Activated CD4-positive, alpha-beta T cell treated with anti-CD3 and anti-CD28 coated beads, Interleukin-10, Interleukin-2, amounts not matched to agents 100 ng/mL and 50 ng/mL, durations not matched to agents 16 hours and 8 hours (primary cell): ENCODE measurements around the gene VKORC1L1.
"Not testable (repeated sequence)": the region's sequence is repeated elsewhere in the genome, so short reads cannot be mapped to it uniquely, and the experiment has no call there.

Source experiments
- DNase-seq: peaks from one replicate; pipeline ENCODE4 v3.0.0-alpha.2; 2020

Gene VKORC1L1

DNA sequence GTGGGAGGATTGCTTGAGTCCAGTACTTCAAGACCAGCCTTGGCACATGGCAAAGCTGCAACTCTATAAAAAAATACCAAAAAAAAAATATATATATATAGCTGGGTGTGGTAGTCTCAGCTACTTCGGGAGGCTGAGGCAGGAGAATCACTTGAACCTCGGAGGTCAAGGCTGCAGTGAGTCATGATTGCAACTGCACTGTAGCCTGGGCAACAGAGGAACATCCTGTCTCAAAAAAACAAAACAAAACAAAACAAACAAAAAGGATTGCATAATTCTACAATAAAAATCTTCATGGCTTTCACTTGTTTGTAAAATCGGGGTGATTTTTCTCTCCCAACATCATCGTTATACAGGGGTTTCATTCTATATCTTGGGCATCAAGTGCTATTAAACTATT, 74.0 kb downstream of the VKORC1L1 start:
- no peak for DNase-seq

DNA sequence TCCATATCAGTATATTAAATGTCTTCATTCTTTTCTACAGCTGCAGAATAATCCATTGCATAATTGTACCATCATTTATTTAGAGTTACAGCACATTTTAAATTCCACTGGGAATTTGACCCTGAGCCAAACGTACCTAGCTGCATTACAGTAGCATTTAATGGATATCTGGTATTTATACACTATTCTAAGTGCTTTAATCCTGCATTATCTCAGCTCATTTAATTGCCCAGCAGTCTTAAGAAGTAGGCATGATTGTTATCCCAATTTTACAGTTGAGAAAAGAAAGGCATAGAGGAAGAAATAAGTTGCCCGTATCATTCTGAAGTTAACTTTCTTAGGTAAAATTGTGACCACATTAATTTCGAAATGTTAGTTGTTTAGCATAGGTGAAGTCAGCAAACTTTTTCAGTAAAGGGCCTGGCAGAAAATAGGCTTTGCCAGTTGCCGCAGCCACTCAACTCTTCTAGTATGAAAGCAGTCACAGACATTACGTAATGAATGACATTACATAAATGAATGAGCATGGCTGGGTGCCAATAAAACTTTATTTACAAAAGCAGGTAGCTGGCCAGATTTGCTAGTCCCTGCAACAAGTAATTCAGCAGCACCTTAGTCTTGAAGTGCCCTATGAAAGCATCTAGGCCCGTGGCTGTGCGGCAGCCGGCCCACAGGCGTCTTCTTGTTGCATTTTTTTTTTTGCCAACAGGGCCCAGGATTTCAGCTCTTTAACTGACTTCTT, 79.1 kb downstream of the VKORC1L1 start:
- DNase-seq = no peak

DNA sequence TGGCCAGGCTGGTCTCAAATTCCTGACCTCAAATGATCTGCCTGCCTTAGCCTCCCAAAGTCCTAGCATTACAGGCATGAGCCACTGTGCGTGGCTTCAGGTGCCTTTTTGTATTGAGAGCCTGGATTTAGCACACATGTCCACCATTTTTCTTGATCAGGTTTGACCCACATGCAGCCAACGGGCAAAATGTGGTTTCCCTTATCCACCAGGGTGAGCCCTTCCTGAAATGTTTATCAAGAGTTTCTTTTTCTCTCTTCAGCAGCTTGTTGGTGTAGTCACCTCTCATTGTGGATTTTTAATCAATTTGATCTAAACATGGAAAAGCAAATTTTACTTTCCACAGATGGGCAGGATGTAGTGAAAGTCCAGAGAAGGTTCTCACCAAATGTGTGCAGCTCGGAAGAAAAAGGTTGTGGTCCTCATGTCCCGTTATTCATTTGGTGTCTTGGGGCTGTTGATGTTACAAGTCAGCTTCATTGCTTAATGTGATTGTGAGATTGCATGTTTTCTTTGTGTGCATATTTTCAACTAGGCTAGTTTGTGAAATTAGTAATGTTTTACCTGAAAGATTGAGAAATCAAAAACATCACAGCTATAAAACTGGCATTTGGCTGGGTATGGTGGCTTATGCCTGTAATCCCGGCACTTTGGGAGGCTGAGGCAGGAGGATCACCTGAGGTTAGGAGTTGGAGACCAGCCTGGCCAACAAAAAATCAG, 80.3 kb downstream of the VKORC1L1 start:
- no peak for DNase-seq

DNA sequence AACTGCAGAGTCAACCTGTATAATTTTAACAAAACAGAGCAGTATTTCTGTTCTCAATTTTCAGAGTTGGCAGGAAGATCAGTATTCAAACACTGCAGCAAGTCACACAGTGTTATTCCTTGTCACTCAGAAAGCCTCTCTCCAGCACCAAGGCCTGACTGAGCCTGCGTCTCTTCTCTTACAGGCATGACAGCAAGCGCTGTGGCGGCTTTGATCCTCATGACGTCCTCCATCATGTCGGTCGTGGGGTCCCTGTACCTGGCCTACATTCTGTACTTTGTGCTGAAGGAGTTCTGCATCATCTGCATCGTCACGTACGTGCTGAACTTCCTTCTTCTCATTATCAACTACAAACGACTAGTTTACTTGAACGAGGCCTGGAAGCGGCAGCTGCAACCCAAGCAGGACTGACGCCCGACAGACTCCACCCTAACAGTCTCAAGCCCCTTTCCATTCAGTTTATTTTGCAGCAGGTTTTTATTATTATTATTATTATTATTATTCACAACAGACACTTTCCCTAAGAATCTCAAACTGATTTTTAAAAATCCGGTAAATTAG, 81.1 kb downstream of the VKORC1L1 start:
- DNase-seq = no peak

DNA sequence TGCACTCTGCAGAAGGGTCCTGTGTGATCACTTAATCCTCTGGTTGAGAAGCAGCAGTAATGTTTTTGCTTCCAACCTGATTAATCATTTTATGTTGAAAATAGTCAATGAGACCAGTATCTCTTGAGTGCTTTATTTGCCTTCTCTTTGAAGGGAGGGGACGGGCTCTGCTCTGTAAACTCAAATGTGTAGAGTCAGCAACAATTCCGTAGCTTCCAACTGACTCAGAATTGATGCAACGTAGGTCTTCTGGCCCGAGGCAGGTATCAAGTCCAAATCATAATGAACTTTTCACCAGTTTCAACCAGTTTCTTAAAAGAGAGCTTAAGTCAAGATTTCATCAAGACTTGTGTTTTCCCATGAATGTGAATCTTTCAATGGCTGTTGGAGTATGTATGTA, 82.8 kb downstream of the VKORC1L1 start:
- no peak for DNase-seq

DNA sequence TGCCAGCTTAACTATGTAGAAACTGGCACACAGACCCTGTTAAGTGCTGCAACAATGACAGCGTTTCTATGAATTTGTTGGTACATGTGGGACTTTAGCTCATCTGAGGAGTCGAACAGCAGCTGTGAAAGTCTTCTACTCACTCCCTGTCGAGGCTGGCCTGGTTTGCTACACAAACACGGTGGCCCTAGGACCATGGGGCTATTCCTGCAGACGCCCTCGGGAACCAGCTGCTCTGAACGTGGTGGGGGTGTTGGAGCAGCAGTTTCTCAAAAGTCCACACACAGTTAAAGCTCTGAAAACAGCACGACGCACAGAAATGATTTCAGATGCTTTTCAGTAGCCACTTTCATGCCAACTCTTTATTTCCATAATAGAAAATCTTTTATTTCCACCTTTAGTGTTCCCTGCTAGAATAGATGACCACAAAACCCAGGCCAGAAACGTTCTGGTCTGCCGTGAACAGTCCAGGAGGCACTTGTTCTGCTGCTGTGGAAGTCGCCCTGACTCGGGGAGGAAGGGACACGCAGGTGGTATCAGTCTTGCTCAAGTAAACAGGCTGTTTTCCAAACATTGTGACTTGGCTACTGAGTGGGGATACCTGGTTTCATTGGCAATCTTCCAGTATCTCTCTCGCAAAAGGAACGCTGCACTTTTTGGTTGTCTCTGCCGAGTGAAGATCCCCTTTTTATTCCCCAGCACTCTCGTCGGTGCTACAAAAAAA, 87.6 kb downstream of the VKORC1L1 start:
- no peak for DNase-seq

DNA sequence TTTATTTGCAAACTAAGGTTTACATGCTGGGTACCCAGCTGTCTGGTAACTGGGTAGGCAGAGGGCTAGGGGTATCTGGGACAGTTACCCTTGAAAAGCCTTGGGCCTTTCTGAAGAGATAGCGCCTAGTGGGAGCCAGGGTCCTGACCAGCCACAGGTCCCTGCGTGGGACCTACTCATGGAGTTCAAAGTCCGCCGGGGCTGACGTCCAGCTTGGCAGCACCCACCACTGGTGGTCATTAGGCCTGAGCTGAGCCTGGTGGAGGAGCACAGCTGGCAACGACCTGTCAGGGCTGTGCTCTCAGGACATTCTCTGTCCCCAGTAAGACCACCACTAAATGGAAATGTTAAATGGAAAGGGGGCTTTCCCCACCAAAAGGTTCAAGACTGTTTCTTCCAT, 89.2 kb downstream of the VKORC1L1 start:
- no peak for DNase-seq

DNA sequence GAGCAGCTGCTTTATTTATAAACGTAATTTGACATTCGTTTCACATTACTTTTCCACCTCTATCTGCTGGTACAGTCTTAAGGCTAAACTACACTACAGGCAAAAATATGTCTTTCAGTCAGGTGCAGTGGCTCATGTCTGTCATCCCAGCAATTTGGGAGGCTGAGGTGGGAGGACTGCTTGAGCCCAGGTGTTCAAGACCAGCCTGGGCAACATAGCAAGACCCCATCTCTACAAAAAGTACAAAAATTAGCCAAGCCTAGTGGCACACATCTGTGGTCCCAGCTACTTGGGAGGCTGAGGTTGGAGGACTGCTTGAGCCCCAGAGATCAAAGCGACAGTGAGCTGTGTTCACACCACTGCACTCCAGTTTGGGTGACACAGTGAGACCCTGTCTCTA, 91.8 kb downstream of the VKORC1L1 start:
- DNase-seq = not testable (repeated sequence)

DNA sequence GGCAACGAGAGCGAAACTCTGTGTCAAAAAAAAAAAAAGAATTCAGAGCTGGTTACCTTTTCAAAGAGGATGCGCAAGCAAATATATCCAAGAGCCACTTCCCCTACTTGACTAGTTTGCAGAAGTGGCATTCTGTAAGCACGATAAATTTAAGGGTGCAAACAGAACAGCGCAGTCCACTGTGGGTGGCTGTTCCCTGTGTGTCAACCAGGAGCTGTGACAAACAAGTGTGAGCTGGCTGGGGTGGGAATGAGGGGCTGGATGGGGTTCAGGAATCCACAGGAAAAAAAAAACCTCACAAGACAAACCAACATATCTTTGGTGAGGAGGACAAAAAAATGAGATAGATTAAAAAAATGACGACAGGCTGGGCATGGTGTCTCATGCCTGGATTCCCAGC, 93.3 kb downstream of the VKORC1L1 start:
- DNase-seq = no peak

DNA sequence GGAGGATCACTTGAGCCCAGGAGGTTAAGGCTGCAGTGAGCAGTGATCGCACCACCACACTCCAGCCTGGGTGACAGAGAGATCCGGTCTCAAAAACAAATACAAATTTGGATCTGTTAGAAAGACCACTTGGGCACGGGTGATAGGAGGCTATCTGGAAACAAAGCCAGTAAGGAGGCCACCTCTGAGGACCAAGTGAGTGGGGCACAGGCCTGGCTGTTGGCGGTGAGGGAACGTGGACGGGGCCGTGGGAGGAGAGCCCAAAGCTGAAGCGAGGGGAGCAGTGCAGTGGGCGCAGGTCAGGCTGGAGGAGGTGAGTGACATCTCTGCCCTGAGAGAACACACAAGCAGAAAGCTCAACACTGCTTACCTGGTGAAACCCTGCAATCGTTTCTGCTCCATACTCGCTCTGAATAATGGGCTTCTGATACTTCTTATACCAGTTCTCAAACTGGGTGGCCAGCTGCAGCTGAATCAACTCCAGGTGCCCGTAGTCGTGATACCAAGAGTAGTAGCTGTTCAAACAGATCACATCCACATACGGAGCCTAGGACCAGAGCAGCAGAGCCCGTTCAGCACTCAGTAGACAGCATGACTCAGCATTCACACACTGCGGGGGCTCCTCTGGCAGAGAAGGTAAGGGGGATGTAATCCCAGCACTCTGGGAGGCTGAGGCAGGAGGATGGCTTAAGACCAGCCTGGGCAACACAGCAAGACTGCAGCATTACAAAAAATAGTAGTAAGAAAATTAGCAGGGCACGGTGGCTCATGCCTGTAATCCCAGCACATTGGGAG, 94.7 kb downstream of the VKORC1L1 start:
- no peak for DNase-seq

DNA sequence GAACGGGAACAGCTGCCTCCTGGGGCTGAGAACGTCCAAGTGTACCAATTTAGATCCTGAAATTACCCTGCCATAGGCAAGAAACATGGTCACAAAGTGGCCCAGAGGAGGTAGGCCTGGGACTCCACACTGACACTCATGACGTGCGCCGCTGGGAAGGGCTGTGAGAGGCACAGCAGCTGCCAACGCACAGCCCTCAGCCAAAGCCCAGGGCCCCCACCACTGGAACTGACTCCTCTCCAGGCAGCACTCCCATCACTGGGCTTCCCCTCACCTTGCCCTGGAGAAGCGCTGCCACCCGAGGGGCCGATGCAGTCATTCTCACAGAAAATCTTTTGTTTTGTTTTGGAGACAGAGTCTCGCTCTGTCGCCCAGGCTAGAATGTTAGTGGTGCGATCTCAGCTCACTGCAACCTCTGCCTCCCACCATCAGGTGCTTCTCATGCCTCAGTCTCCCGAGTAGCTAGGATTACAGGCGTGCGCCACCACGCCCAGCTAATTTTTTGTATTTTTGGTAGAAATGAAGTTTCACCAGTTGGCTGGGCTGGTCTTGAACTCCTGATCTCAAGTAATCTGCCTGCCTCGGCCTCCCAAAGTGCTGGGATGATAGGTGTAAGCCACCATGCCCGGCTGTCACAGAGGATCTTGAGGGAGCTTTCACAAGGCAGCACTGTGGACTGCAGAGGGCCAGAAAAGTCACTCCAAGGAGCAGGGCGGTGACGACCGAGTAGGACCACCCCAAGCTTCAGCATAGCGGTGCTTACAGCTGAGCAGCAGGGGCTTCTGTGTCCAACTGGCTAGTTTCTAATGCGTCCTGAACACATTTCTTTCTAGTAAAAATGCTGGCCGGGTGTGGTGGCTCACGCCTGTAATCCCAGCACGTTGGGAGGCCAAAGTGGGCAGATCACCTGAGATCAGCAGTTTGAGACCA, 95.6 kb downstream of the VKORC1L1 start:
- no peak for DNase-seq

DNA sequence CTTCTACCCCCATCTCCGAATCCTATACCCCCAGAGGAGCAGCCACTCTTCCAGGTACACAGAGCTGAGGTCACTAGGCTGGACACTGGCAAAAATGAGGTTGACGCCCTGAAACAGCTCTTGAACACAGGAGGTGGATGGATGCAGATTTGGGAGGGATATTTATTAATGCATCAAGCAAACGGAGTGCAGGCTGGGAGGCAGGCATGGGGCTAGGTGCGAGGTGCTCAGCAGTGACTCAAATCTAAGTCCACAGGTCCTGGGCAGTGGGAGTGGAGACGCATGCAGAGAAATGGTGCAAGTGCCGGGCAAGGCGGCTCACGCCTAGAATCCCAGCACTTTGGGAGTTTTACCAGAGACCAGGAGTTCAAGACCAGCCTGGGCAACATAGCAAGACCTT, 98.1 kb downstream of the VKORC1L1 start:
- no peak for DNase-seq

DNA sequence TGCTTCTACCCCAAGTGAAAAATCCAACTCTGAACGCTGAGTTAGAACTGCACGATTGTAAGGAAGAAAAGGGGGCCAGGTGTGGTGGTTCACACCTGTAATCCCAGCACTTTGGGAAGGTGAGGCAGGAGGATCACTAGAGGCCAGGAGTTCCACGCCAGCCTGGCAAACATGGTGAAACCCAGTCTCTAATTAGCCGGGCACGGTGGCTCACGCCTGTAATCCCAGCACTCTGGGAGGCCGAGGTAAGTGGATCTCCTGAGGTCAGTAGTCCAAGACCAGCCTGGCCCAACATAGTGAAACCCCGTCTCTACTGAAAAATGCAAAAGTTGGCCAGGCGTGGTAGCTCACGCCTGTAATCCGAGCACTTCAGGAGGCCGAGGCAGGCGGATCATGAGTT, 100.1 kb downstream of the VKORC1L1 start:
- no peak for DNase-seq

DNA sequence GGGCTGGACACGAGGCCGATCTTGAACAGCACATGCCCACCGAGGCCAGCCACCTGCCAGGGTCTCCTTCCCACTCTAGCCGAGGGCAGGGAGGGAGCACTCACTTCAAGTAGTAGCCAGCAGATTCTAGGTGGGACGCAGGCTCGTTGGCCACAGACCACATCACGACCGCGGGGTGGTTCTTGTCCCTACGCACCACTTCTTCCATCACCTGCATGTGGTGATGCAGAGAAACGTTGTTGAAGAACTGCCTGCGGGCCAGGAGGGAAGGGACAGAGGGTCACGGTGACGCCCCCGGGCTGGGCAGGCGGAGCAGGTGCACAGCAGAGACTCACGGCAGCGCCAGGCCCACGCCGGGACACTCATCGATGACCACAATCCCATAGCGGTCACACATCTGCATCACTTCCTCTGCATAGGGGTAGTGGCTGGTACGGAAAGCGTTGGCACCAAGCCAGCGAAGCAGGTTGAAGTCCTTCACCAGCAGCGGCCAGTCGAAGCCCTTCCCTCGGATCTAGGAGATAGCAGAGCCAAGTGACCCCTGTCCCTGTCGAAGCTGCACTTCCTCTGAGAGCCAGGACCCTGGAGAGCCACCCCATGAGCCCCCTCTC, 101.4 kb downstream of the VKORC1L1 start:
- no peak for DNase-seq

DNA sequence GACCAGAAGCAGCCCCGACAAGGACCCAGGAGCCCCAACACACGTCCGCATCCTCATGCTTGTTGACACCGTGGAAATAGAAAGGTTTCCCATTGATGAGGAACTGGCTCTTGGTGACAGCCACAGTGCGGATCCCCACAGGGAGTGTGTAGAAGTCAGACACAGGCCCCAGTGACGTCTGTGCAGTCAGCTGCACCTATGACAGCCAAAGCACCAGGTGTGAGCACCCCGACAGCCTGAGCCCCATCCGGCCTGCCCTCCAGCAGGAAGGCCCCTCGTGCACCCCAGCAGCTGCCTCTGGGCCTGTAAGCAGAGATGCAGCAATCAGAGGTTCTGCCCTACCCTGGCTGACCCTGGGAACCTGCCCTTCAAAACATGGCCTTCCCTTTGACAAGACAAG, 102.0 kb downstream of the VKORC1L1 start:
- no peak for DNase-seq

DNA sequence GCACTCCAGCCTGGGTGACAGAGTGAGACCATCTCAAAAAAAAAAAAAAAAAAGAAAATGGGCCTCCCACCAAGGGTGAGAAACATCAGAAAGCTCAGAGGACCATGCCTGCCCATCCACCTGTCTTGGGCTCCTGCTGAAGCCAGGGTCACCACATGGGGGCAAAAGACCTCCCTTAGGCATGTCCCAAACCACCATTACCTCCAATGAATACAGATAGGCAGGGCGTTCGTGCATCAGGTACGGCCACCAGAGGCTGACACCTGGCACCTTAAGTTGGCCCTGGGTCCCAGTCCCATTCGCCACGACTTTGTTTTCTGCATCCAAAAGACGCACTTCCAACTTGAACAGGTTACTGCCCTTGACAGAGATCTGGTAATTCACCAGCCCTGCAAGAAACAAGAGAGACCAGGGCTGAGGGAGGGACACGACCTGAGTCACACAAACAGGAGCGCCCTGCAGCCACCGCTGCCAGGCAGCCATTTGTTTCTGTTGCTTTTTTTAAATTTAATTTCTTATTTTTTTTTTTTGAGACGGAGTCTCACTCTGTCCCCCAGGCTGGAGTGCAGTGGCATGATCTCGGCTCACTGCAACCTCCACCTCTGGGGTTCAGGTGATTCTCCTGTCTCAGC, 103.1 kb downstream of the VKORC1L1 start:
- DNase-seq = no peak

DNA sequence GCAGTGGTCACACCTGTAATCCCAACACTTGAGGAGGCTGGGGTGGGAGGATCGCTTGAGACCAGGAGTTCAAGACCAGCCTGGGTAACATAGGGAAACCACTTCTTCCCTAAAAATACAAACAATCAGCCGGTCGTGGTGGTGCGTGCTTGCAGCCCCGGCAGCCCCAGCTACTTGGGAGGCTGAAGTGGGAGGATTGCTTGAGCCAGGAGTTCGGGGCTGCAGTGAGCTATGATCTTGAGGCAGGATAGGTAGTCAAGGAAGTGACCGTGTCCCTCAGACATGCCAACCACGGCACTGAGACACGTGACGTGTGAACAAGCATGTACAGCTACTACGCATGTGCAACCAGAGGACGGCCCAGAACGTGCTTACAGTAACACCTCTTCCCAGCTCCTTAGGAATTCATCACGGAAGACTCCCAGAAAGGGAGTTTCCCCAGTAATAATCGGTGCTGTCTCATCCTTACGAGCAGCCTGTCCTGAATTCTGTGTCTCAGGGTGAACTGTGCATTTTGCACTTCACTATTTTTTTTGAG, 103.9 kb downstream of the VKORC1L1 start:
- no peak for DNase-seq

DNA sequence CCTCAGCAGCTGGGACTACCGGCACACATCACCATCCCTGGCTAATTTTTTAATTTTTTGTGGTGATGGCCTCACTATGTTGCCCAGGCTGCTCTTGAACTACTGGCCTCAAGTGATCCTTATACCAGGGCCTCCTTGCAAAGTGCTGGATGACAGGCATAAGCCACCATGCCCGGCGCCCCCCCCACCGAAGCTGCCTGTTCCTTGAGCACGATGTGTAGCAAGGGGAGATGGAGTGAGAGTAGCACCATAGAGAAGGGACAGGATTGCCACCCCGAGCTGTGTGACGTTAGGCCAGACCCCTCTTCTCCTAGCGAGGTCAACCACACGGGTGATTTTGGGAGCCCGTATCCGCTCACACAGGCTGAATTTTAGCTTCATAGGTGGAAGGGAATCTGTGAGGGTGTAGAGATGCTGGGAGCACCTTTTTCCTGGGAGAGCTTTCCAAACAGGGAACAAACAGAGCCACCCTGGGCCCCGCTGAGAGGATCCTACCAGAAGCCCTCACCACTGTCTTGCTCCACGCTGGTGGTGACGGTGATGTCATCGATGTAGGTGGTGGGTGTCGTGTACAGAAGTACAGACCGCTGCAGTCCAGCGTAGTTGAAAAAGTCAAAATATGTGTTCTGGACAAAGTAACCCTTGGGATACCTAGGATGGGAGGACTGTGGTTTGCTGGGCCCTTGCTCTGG, 106.2 kb downstream of the VKORC1L1 start:
- DNase-seq = no peak

DNA sequence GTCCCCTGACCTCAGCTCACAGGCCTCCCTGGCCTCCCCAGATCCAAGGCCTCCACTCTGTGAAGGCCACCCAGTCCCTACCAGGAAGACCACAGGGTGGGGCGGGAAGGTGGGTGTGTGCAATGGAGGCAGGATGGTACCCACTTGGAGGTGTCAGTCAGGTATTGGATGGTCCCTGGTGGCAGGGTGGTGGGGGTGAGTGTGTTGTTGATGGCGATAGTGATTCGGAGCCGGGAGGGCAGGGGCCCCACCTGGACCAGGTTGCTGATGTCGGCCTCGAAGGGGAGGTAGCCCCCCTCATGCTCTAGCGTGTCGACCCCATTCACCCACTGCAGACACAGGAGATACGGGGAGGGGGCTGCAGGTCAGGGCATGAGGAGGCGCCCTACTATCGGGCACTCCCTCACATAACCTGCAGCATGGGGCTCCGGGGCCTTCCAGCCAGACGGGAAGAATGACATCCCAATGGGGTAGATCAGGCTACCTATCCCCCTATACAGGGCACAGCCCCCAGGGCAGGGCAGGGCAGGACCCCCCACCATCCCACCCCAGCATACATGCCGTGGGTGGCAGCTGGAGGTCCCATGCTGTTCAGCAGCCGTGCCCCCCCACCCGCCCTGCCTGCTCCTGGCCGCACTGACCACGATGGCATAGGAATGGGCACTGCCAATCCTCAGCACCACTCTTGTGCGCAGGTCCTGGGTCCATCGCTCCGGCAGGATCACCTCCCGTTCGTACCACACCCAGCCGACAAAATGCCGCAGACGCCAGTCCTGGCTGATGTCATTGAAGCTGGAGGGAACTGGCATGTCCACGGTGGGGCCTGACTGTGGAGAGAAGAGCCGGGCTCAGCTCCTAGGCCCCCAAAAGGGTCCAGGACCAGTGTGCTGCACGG, 107.0 kb downstream of the VKORC1L1 start:
- no peak for DNase-seq
